GM12875 (cell line): ENCODE results near the gene CDH13.

Source experiments
- H3K4me3 ChIP-seq: one replicate; pipeline ENCODE4 v1.5.1; 2011; ENCODE audit warnings: low read depth, low read length, control low read depth
- TF ChIP-seq, protein P1 (sequence below): IDR thresholded peaks from 2 replicates; pipeline ENCODE4 v1.5.1; 2011; ENCODE audit warnings: low read depth, mild to moderate bottlenecking, control low read depth, inconsistent platforms, low read length, moderate library complexity, borderline replicate concordance; ENCODE audit not compliant: insufficient read depth

CDH13 gene

DNA sequence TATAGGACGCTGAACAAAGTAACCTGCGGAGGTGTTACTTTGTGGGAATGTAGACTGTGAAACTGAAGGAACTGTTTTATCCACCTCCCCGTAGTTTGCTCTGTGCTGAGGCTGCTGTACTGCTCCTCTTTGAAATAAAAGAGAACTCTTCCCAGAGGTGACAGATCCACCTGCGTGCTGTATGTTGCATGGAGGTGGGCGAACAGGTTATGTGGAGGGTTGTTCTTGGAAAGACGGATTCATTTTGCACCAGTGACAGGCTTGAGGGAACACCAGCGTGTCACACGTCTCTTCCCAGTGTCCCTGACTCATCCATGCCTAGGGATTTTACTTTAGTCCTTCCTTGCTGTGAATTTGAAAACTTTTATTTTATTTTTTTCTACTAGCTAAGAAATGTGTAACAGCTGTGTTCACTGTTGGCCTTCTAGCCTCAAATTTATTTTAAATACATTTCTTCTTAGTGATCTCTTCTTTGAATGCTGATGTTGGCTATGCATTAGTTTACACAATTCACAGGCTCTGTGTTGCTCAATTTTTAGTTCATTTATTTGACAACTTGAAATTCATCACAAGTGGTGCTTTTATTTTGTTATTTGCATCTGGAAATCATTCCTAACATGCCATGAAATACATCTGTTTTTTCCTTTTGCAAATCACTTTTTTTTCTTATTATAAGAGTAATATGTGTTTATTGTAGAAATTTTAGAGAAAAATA, 512.4 kb downstream of the CDH13 start:
- no peak overlapping the region for H3K4me3 ChIP-seq
- TF ChIP-seq, protein P1, sequence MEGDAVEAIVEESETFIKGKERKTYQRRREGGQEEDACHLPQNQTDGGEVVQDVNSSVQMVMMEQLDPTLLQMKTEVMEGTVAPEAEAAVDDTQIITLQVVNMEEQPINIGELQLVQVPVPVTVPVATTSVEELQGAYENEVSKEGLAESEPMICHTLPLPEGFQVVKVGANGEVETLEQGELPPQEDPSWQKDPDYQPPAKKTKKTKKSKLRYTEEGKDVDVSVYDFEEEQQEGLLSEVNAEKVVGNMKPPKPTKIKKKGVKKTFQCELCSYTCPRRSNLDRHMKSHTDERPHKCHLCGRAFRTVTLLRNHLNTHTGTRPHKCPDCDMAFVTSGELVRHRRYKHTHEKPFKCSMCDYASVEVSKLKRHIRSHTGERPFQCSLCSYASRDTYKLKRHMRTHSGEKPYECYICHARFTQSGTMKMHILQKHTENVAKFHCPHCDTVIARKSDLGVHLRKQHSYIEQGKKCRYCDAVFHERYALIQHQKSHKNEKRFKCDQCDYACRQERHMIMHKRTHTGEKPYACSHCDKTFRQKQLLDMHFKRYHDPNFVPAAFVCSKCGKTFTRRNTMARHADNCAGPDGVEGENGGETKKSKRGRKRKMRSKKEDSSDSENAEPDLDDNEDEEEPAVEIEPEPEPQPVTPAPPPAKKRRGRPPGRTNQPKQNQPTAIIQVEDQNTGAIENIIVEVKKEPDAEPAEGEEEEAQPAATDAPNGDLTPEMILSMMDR, result no peak

DNA sequence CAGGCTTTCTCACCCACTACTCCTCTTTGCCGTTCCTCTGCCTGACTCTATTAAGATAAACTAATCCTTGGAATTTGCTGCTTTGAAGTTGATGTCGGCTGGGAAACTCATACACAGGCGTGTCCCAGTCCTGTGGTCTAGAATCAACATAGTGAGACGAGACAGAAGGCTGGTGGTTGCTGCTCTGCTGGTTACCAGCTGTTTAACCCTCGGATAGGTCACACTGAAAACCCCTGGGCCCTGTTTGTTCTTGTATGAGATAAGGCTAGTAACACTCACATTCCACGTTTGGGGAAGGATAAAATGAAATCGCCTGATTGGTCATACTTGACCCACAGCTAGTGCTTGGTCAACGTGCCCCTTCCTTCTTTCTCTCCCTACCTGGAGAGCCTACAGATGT, 517.0 kb downstream of the CDH13 start:
- TF ChIP-seq, protein P1, result no peak
- H3K4me3 ChIP-seq, result no peak overlapping the region

DNA sequence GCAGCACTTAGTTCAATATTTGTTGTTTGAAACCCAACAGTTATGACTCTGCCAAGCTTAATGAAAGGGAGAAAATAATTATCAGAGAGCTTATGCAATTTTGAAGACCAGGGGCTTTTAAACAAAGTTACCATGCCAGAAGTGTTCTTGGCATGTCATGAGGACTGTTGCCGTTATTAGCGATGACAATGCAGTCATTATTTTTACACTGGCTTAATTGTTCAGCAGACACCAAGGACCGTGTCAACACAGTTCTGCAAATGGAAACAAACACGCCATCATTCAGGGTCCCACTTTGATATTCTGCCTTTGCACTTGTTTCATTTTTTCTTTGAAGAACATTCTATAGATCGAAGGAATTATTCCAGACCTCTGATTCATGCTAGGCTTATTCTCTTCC, 518.5 kb downstream of the CDH13 start:
- TF ChIP-seq, protein P1, result no peak
- no peak overlapping the region for H3K4me3 ChIP-seq

DNA sequence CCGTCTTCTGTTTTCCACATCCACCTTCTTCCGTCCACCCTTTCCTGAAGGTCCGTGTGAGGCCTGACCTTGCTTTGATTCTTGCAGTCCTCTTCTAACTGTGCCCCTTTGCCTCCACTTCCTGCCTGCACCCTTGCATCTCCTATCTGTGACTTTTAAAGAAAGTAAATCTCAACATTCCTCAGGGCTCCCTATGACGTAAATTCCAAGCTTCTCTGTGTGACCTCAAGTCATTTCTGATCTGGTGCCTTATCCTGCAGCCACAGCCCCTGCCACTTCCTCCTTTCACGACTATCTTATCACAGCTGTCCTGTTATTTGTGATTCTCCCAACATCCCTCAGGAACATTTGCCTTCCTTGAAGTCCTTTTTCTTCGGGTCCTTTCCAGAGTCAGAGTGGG, 520.5 kb downstream of the CDH13 start:
- H3K4me3 ChIP-seq, result no peak overlapping the region
- TF ChIP-seq, protein P1, result no peak

DNA sequence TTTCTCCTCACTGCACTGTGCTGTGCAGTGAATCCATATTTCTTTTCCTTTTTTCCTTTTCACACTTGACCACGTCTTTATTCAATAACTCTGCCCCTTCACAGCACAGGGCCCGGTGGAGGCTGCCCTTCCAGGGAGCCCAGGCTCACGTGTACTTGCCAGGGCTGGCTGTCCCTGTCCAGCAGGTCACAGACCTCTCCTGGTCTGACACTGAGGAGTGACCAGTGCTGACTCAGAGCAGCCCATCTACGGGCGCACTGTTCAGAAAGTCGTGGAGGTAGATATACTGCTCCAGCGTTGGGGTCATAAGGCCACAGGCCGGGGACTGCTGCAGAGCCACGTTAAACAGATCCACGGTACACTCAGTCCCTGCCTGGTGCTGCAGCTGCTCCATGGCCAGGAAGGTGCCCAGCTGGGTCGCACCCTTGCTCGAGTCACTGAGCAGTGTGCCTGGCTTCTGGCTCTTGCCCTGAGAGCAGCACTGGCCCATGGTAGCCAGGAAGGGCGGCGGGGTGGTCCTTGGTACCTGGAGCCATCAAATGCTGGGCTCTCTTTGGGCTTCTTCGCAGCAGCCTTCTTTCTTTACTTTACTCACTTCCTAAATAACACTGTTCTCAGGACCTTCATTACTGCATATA, 531.7 kb downstream of the CDH13 start:
- TF ChIP-seq, protein P1, result no peak
- no peak overlapping the region for H3K4me3 ChIP-seq

DNA sequence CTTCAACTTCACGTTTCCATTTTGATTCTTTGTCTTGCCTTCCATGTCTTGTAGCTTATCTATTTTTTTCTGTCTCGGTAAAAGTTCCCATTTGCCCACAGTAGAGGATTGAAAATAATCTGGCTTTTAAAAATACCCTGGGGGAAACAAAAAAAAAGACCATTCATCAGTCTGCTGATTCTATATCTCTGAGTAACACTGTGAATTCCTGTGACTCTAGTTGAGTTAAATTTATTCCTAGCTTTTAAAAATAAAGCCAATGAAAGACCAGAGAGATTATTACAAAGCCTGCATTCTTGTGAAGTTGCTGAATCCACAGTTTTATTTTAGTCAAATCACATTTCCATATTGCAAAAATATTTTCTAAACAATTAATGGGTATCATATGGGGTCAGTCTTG, 532.3 kb downstream of the CDH13 start:
- TF ChIP-seq, protein P1, result no peak
- H3K4me3 ChIP-seq, result no peak overlapping the region

DNA sequence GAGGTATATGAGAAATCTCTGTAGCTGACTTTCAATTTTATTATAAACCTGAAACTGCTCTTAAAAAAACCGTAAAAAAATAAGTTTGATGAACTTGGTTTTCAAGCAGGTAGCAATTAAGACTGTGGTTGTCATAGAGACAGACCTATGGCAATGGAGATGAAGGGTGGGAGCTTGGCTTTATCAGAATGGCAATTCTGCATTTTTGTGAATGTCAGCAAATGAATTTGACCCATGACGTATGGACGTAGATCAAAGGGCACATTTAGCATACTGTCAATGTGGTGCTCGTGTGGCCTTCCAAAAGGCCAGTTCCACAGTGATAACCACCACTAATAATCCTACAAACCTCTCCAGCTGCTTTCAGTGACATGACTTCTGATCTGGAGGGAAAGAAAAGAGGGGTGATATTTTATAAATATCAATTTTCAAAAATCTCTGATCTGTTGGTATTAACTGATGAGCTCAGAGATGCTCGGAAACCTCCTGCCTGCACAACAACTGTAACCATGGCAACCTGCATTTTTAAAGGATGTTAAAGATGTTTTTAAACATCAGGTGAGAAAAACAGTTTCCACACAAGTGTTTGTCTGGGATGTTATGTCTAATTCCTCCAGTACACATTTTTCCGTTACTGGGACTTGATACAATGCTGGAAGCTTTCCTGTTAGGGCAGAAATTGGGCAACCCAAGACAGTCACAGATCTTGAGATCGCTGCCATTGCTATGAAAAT, 533.7 kb downstream of the CDH13 start:
- TF ChIP-seq, protein P1, result no peak
- no peak overlapping the region for H3K4me3 ChIP-seq
